GM12892 (cell line): ENCODE measurements around the gene RAD23B.

Experiments
- POLR2A ChIP-seq: IDR thresholded peaks from 2 replicates; pipeline ENCODE4 v1.6.1; 2011; ENCODE audit warnings: low read depth, low read length, control low read depth
- POLR2AphosphoS5 ChIP-seq: IDR thresholded peaks from 2 replicates; pipeline ENCODE4 v1.6.1; 2011; ENCODE audit warnings: low read depth, low read length, control low read depth

DNA sequence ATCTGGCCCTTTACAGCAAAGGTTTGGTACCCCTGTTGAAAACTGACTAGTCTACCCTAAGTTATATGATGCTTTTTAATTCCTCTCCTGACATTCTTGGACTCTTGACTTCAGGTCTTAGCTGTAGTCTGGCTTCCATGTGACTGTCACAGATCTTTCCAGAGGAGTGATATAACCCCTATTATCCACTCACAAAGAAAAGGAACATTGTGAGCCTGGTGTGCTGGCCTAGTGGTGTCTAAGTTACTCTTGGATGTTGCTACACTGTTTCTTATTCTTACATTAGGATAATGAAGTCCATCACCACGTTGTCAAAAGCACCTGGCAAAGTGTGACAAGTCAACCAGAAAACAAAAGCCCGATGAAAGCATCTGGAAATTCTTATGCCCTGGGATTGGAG lies 49.8 kb downstream of the RAD23B start:
- TF ChIP-seq POLR2AphosphoS5: no peak
- TF ChIP-seq POLR2A: no peak
